Psoas muscle (tissue), 8 donors: Measurements from ENCODE around the gene LRRC8C. TPM values are rescaled to one million over a fixed set of nuclear protein-coding genes. Genes with fewer than 3 reads are reported as not detected.

Experiments used
- ATAC-seq, 4 donors: fragments of 200-7000 bp; cut with Tn5 transposase; one replicate each; pipeline ENCODE4 v1.9.1; 2020; ENCODE audit warnings: moderate library complexity in 3 of 4, mild to moderate bottlenecking in 2 of 4
- DNase-seq, 2 donors: peaks; one replicate each; pipeline ENCODE4 v3.0.0-alpha.2; 2020
- H3K27ac ChIP-seq: fragments of 200-600 bp; one replicate; pipeline ENCODE4 v1.8.0; 2022
- H3K27me3 ChIP-seq, 3 donors: fragments of 200-600 bp in 1 of 3; one replicate each; pipeline versions ENCODE4 v1.6.1 to v1.8.0; 2013 to 2022; ENCODE audit warnings: low read length in 2 of 3, mild to moderate bottlenecking in 2 of 3, moderate library complexity in 1 of 3; ENCODE audit not compliant: insufficient read depth in 3 of 3
- H3K36me3 ChIP-seq, 2 donors: fragments of 200-600 bp in 1 of 2; one replicate each; pipeline versions ENCODE4 v1.6.1 to v1.8.0; 2013 to 2022; ENCODE audit warnings: low read depth in 1 of 2, mild to moderate bottlenecking in 1 of 2, moderate library complexity in 1 of 2; ENCODE audit not compliant: insufficient read depth in 1 of 2
- H3K4me1 ChIP-seq: fragments of 200-600 bp; one replicate; pipeline ENCODE4 v1.8.0; 2022
- H3K4me3 ChIP-seq: fragments of 200-600 bp; one replicate; pipeline ENCODE4 v1.8.0; 2022; ENCODE audit warnings: mild to moderate bottlenecking
- H3K9me3 ChIP-seq: fragments of 200-600 bp; one replicate; pipeline ENCODE4 v1.8.0; 2022
- WGBS, 3 donors: extraction: QIAGEN DNeasy Blood & Tissue Kit; methylation state at CpG; one replicate each; pipeline versions ENCODE4 v1.1.6 to v1.1.7; 2013; 5-methylcytosine and 5-hydroxymethylcytosine counted together
- intact Hi-C, 2 donors: fragments of 100-400 bp; cut with DNase I; formaldehyde crosslinking; loops; one replicate each; pipeline versions ENCODE4 v1.11.0 to v1.14.2; 2022
- polyA plus RNA-seq, 3 donors: library from polyadenylated mRNA; stranded (reverse); fragments of 200-250 nt; gene quantifications; one replicate each; pipeline ENCODE4 v1.2.3, GENCODE V29; 2013
- total RNA-seq, 4 donors: library from RNA; stranded (reverse); fragmentation: NEBNext Ultra II Directional in 2 of 4; extraction: Animal tissue kit (Norgen Biotek cat#: 25700) in 2 of 4; gene quantifications; one replicate each; pipeline versions ENCODE4 v1.2.1 to v1.2.4, GENCODE V29; 2021 to 2023
- TF ChIP-seq, protein P1 (sequence below): fragments of 200-600 bp; IDR thresholded peaks from one replicate; pipeline ENCODE4 v1.8.0; 2022; ENCODE audit warnings: antibody characterized with exemption
- donor health status: healthy with polysubstance abuse.
- donor health status: DM: no; HTN: no; CAD: no; lungs with moderate emphysema.
- donor health status: Bipolar disorder and iron deficiency.
- donor health status: healthy.
- donor health status: DM: yes; HTN: yes; CAD: no.
- donor health status: DM: no; HTN: no; CAD: no.
- donor health status: DM: no; HTN: no; CAD: no.
- donor health status: DM: yes; HTN: yes; CAD: no.

LRRC8C gene
- total and polyA plus RNA-seq, 7 donors = 1.4 to 4.1 (median 2.8) TPM

GRCh38 chr1:89692601-89693521 is 59.9 kb downstream of the LRRC8C start:
- Histone ChIP-seq H3K27me3 (no peaks in the 10 kb centered on the region), H3K36me3 (no peaks in the 10 kb centered on the region), H3K4me3 (no peak overlapping the region), H3K9me3 (no peaks in the 10 kb centered on the region), H3K4me1 (peaks cover 16% of the 10 kb centered on the region), H3K27ac (peak overlapping the region; percentile 58)
- ATAC-seq (no peak), DNase-seq (no peak)
- intact Hi-C loops = no loop called here
- WGBS, 3 donors = 52 to 59% (median 55%) methylated on average over 4 of the region's 4 CpGs
- TF ChIP-seq, protein P1, sequence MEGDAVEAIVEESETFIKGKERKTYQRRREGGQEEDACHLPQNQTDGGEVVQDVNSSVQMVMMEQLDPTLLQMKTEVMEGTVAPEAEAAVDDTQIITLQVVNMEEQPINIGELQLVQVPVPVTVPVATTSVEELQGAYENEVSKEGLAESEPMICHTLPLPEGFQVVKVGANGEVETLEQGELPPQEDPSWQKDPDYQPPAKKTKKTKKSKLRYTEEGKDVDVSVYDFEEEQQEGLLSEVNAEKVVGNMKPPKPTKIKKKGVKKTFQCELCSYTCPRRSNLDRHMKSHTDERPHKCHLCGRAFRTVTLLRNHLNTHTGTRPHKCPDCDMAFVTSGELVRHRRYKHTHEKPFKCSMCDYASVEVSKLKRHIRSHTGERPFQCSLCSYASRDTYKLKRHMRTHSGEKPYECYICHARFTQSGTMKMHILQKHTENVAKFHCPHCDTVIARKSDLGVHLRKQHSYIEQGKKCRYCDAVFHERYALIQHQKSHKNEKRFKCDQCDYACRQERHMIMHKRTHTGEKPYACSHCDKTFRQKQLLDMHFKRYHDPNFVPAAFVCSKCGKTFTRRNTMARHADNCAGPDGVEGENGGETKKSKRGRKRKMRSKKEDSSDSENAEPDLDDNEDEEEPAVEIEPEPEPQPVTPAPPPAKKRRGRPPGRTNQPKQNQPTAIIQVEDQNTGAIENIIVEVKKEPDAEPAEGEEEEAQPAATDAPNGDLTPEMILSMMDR = no peak

DNA sequence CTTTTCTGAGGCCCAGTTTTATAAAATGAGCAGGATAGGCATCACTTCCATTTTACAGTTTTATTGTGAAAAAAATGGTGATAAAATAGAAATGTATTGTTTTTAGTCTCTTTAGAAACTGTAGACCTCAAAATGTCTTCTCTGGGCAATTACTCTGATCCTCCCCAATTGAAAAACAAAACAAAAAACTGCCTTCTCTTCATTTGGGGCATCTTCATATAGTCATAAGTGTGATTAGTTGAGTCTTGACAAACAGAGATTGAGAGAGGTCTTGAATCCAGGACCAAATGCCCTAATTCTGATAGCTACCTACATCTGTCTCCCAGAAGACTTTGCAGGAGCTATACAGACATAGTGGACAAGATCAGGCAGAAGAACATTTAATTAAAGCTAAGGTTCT is 62.9 kb downstream of the LRRC8C start:
- no peak overlapping the region for H3K27ac ChIP-seq
- no peaks in the 10 kb centered on the region for H3K9me3 ChIP-seq
- DNase-seq (no peak), ATAC-seq (no peak)
- TF ChIP-seq, protein P1 = no peak
- H3K4me3 ChIP-seq = no peak overlapping the region
- H3K27me3 ChIP-seq = no peaks in the 10 kb centered on the region
- H3K36me3 ChIP-seq = no peaks in the 10 kb centered on the region
- intact Hi-C loops = no loop called here
- peaks cover 16% of the 10 kb centered on the region for H3K4me1 ChIP-seq

- TF ChIP-seq, protein P1 = no peak
- Histone ChIP-seq H3K27ac (no peak overlapping the region), H3K4me1 (peaks cover 16% of the 10 kb centered on the region), H3K9me3 (no peaks in the 10 kb centered on the region), H3K27me3 (no peaks in the 10 kb centered on the region), H3K4me3 (no peak overlapping the region), H3K36me3 (no peaks in the 10 kb centered on the region)
- intact Hi-C loops = no loop called here
- WGBS, 3 donors = 16 to 18% (median 17%) methylated on average over 1 of the region's 1 CpG
- ATAC-seq (no peak), DNase-seq (no peak)
Measured at GRCh38 chr1:89697383-89697782, 64.5 kb downstream of the LRRC8C start.

GRCh38 chr1:89698020-89698560 is 65.2 kb downstream of the LRRC8C start:
- H3K9me3 ChIP-seq = no peaks in the 10 kb centered on the region
- ATAC-seq = no peak
- WGBS, 3 donors = 53 to 64% (median 53%) methylated on average over 3 of the region's 3 CpGs
- H3K4me3 ChIP-seq = no peak overlapping the region
- H3K27ac ChIP-seq = no peak overlapping the region
- DNase-seq = no peak
- no peaks in the 10 kb centered on the region for H3K36me3 ChIP-seq
- no peaks in the 10 kb centered on the region for H3K27me3 ChIP-seq
- intact Hi-C loops = no loop called here
- TF ChIP-seq, protein P1 = no peak
- peaks cover 16% of the 10 kb centered on the region for H3K4me1 ChIP-seq
